GM06990 (cell line): ENCODE data around the gene FAM118A.
"Not testable (repeated sequence)": the region's sequence is repeated elsewhere in the genome, so short reads cannot be mapped to it uniquely, and the experiment has no call there.

Experiments used
- DNase-seq: peaks from one replicate; pipeline ENCODE4 v3.0.0-alpha.2; 2011; ENCODE audit not compliant: insufficient read length; ENCODE audit errors: extremely low read depth
- H3K27me3 ChIP-seq: replicated peaks from 2 replicates; pipeline ENCODE4 v1.6.0; 2011; ENCODE audit warnings: low read length; ENCODE audit not compliant: control insufficient read depth, insufficient read depth
- H3K36me3 ChIP-seq: 2 replicates; pipeline ENCODE4 v1.5.1; 2011; ENCODE audit warnings: low read length; ENCODE audit not compliant: control insufficient read depth, insufficient read depth
- H3K4me3 ChIP-seq: replicated peaks from 2 replicates; pipeline ENCODE4 v1.5.1; 2011; ENCODE audit warnings: low read depth, mild to moderate bottlenecking, control low read depth, low read length
- TF ChIP-seq, protein P1 (sequence below): IDR thresholded peaks from 2 replicates; pipeline ENCODE4 v1.5.1; 2011; ENCODE audit warnings: low read length, control low read depth, mild to moderate bottlenecking, inconsistent platforms; ENCODE audit not compliant: insufficient read depth, poor library complexity, severe bottlenecking

Gene FAM118A

DNA sequence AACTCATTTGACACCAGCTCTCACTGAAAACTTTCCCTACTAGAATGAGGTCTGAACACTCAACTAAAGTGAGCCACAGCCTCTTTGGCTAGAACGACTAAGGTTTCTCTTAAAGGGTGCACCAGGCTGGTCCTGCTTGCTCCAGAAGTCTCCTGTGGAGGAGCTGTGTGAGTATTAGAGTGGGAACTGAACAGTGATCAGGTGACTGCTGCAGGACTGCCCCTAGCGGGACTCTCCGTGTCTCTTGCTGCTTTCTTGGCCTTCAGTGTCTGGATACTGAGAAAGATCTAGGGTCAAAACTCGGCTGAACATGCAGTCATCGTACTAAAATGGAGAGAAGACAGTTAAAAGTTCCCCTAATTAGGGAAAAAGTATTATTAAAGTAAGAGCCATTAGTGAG, 34.6 kb downstream of the FAM118A start:
- no peak for DNase-seq
- TF ChIP-seq, protein P1, sequence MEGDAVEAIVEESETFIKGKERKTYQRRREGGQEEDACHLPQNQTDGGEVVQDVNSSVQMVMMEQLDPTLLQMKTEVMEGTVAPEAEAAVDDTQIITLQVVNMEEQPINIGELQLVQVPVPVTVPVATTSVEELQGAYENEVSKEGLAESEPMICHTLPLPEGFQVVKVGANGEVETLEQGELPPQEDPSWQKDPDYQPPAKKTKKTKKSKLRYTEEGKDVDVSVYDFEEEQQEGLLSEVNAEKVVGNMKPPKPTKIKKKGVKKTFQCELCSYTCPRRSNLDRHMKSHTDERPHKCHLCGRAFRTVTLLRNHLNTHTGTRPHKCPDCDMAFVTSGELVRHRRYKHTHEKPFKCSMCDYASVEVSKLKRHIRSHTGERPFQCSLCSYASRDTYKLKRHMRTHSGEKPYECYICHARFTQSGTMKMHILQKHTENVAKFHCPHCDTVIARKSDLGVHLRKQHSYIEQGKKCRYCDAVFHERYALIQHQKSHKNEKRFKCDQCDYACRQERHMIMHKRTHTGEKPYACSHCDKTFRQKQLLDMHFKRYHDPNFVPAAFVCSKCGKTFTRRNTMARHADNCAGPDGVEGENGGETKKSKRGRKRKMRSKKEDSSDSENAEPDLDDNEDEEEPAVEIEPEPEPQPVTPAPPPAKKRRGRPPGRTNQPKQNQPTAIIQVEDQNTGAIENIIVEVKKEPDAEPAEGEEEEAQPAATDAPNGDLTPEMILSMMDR, result no peak

DNA sequence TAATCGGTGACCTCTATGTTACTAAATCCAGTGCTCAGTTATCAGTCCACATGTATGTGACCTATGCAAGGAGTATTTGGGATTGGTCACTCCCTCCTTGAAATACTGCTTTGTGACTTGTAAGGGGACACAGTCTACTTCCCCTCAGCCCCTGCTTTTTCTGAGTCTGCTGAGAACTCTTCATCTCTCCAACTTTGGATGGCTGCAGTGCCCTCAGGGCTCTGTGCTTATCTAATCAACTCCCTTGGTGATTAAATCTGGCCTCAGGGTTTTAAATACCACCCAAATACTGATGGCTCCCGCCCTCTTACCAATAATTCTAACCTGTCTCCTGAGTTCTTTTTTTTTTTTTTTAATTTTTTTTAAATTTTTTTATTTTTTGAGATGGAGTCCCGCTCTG, 40.2 kb downstream of the FAM118A start:
- H3K36me3 ChIP-seq, result no peaks in the 10 kb centered on the region
- TF ChIP-seq, protein P1, result no peak
- no peaks in the 10 kb centered on the region for H3K27me3 ChIP-seq
- no peak for DNase-seq
- no peak overlapping the region for H3K4me3 ChIP-seq

More for the DNA sequence above, 34.6 kb downstream of the FAM118A start:
- H3K27me3 ChIP-seq, result no peaks in the 10 kb centered on the region
- H3K4me3 ChIP-seq, result no peak overlapping the region
- peaks cover 5% of the 10 kb centered on the region for H3K36me3 ChIP-seq

DNA sequence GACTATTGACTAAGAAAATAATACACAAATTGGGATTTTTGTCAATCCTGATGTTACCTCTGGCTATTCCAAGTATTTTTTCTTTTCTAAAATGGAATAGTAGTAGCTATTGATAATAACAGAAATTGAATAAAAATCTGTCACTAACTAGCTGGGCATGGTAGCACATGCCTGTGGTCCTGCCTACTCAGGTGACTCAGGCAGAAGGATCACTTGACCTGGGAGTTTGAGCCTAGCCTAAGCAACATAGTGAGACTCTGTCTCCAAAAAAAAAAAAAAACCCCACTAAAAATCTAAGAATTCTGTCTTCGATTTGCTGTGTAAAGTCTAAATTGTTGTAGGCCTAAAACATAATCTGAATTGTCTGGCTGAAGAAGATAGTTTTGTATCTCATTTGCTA, 42.2 kb downstream of the FAM118A start:
- DNase-seq, result no peak
- H3K4me3 ChIP-seq, result no peak overlapping the region

DNA sequence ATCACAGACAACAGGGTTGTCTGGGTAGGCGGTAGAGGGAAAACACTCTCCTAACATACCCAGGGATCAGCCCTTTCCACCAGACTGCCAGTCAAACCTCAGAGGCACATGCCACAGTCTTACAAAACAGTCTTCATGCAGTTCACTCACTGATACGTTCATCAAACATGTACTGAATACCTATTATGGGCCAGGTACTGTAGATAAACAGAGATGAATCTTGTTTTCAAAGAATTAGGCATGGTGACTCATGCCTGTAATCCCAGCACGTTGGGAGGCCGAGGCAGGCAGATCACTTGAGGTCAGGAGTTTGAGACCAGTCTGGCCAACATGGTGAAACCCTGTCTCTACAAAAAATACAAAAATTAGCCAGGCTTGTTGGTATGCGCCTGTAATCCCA, 43.0 kb downstream of the FAM118A start:
- not testable (repeated sequence) for H3K4me3 ChIP-seq, DNase-seq, H3K27me3 ChIP-seq, H3K36me3 ChIP-seq

More for the DNA sequence above, 42.2 kb downstream of the FAM118A start:
- TF ChIP-seq, protein P1, result no peak
- no peaks in the 10 kb centered on the region for H3K36me3 ChIP-seq
- H3K27me3 ChIP-seq, result no peaks in the 10 kb centered on the region

DNA sequence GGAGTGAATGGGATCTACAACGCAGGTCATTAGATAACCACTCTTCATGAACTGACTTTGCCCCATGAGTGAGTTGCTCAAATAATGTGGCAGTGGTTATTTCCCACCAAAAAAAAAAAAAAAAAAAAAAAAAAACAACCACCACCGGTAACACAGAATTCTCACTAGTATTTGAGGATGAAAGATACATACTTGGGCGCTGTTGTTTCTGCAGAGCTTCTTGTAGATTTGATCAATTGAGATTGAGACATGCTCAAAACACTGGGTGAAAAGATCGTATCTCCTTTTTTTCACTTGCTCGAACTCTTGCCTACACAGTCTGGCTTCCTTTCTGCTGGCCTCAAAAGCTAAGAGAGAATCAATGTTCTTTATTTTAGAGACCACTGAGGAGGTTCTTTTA, 44.1 kb downstream of the FAM118A start:
- no peak for DNase-seq
- H3K27me3 ChIP-seq, result no peaks in the 10 kb centered on the region
- no peak overlapping the region for H3K4me3 ChIP-seq
- TF ChIP-seq, protein P1, result no peak
- H3K36me3 ChIP-seq, result no peaks in the 10 kb centered on the region

DNA sequence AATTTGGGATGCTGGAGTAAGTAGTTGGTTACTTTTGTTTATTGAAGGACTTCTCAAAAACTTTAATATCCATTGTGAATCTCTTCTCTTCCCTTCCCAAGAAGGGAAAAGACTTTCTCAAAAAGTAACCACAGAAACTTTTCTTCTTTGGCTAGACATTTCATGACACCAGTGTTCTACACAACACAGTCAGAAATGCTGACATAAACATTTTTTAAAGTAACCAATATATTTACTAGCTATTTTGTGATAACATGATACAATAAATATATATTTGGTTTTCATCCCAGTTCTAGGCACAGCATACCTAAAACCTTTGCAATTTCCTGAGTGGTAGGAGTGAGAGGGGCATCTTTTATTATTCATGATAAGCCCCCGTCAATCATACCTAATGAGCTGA, 47.8 kb downstream of the FAM118A start:
- TF ChIP-seq, protein P1, result no peak
- Histone ChIP-seq H3K36me3 (no peaks in the 10 kb centered on the region), H3K4me3 (no peak overlapping the region), H3K27me3 (no peaks in the 10 kb centered on the region)
- no peak for DNase-seq
